Transverse colon (tissue), 4 donors: ENCODE results near the gene HNRNPD. TPM values are rescaled to one million over a fixed set of nuclear protein-coding genes. Genes with fewer than 3 reads are reported as not detected.
"Not testable (repeated sequence)": the region's sequence is repeated elsewhere in the genome, so short reads cannot be mapped to it uniquely, and the experiment has no call there.

Experiments used
- DNase-seq: peaks from one replicate; pipeline ENCODE4 v3.0.0-alpha.2; 2019
- H3K27ac ChIP-seq, 4 donors: fragments of 200-600 bp; sonication (generic); 2 replicates each; pipeline ENCODE4 v1.5.1; 2016 to 2018; ENCODE audit warnings: inconsistent platforms in 4 of 4
- H3K27me3 ChIP-seq: fragments of 200-600 bp; sonication (generic); 2 replicates; pipeline ENCODE4 v1.5.1; 2017; ENCODE audit warnings: inconsistent platforms
- H3K36me3 ChIP-seq, 4 donors: fragments of 200-600 bp; sonication (generic); 2 replicates each; pipeline ENCODE4 v1.5.1; 2017 to 2019; ENCODE audit warnings: inconsistent platforms in 4 of 4
- H3K4me1 ChIP-seq, 4 donors: fragments of 200-600 bp; sonication (generic); 2 replicates each; pipeline ENCODE4 v1.5.1; 2017 to 2020; ENCODE audit warnings: inconsistent platforms in 4 of 4
- H3K4me3 ChIP-seq, 4 donors: fragments of 200-600 bp; sonication (generic); 1 replicate in 1 of 4; 2 replicates in 3 of 4; pipeline versions ENCODE4 v1.5.1 to v1.6.1; 2017 to 2019; ENCODE audit warnings: inconsistent platforms in 4 of 4
- H3K9me3 ChIP-seq, 2 donors: fragments of 200-600 bp; sonication (generic); 2 replicates each; pipeline ENCODE4 v1.5.1; 2017 to 2019; ENCODE audit warnings: inconsistent platforms in 2 of 2
- CTCF ChIP-seq, 5 experiments: fragments of 200-600 bp in 3 of 5; fragments of 450-650 bp in 2 of 5; sonication (generic) in 3 of 5; IDR thresholded peaks; 1 replicate in 2 of 5; 2 replicates in 3 of 5; pipeline ENCODE4 v1.5.1; 2016 to 2017; ENCODE audit warnings: antibody characterized with exemption in 5 of 5, inconsistent platforms in 3 of 5, mild to moderate bottlenecking in 2 of 5, moderate library complexity in 1 of 5
- EP300 ChIP-seq: sonication (generic); formaldehyde crosslinking; IDR thresholded peaks from one replicate; pipeline ENCODE4 v1.6.1; 2017; ENCODE audit warnings: antibody characterized with exemption, low read depth
- POLR2A ChIP-seq: fragments of 450-650 bp; IDR thresholded peaks from one replicate; pipeline ENCODE4 v1.6.1; 2016; ENCODE audit warnings: antibody characterized with exemption, mild to moderate bottlenecking, moderate library complexity
- POLR2AphosphoS5 ChIP-seq, 3 donors: sonication (generic); formaldehyde crosslinking; IDR thresholded peaks; one replicate each; pipeline ENCODE4 v1.6.1; 2016; ENCODE audit warnings: antibody characterized with exemption in 3 of 3
- whole genome bisulfite sequencing, 2 donors: methylation state at CpG; one replicate each; pipeline ENCODE4 v1.1.5; 2018; ENCODE audit warnings: low coverage in 1 of 2; 5-methylcytosine and 5-hydroxymethylcytosine counted together
- in situ Hi-C, 4 donors: fragments of 200-750 bp; cut with MboI; loops; one replicate each; pipeline versions ENCODE4 v1.15.0 to v1.15.1; 2017; ENCODE audit warnings: low sequenced_read_pairs in 3 of 4, low pct_ligation_motif_present in 1 of 4, low pct_unique_long_range_greater_than_20kb in 1 of 4
- intact Hi-C: fragments of 100-400 bp; cut with DNase I; formaldehyde crosslinking; loops from one replicate; pipeline ENCODE4 v1.15.1; 2023; ENCODE audit warnings: low total_unique reads
- small RNA-seq, 4 donors: library from RNA; depleted of rRNA; stranded (forward); fragments of <200 nt; gene quantifications; one replicate each; pipeline ENCODE3, GENCODE V24; 2016
- total RNA-seq, 4 donors: library from RNA; depleted of rRNA; stranded (reverse); fragments of >200 nt; gene quantifications; one replicate each; pipeline ENCODE4 v1.1.0, GENCODE V29; 2016

The HNRNPD gene
- total RNA-seq, 4 donors from 2014 or later, result 61.4 to 213 (median 130) TPM

DNA sequence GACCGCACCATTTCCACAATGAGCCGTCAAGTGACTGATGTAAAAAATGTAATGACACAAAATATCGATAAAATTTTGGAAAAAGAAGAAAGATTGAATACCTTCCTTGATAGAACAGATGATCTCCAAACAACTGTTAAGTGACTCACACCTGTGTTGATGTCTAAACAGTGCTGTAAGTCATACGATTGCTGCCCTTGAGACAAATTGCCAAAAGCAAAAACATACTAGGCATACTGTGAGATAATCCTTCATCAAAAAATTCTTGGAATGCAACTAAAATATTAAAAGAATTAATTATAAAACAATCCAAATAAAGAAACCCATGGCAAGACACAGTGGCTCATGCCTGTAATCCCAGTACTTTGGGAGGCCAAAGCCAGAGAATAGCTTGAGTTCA lies 53.4 kb downstream of the HNRNPD start:
- in situ Hi-C loops (no loop called here), intact Hi-C loops (no loop called here)
- no peaks in the 10 kb centered on the region for H3K36me3 ChIP-seq

GRCh38 chr4:82303063-82303462 lies 70.7 kb downstream of the HNRNPD start:
- H3K4me3 ChIP-seq, in situ Hi-C loops, H3K27me3 ChIP-seq, H3K36me3 ChIP-seq, H3K27ac ChIP-seq, H3K4me1 ChIP-seq, DNase-seq, intact Hi-C loops, H3K9me3 ChIP-seq: not testable (repeated sequence)
- WGBS, 2 donors, result 79 to 100% methylated on average over 1 to 13 of the region's 13 CpGs

More for the DNA sequence above, 53.4 kb downstream of the HNRNPD start:
- 92 to 98% methylated on average over 4 of the region's 4 CpGs for WGBS, 2 donors
- no peak for DNase-seq
- Histone ChIP-seq H3K4me1 (no peaks in the 10 kb centered on the region), H3K9me3 (no peaks in the 10 kb centered on the region), H3K27me3 (no peaks in the 10 kb centered on the region), H3K4me3 (no peak overlapping the region), H3K27ac (no peak overlapping the region)
- TF ChIP-seq POLR2AphosphoS5 (IDR thresholded peaks at IDR 0.05), result no peak
- no peak for TF ChIP-seq CTCF (IDR thresholded peaks at IDR 0.05)
- TF ChIP-seq EP300, result no peak
- no peak for TF ChIP-seq POLR2A

Small RNA genes lying within 50 kb of the gene (small RNA-seq; reads per million reads assigned to genes)
- gene RF00150, result 0 to 0.18 (median 0.07) reads per million in 4 donors

Other genes with a start within 250 kb of the HNRNPD start
- gene HNRNPDL, start 56.5 kb upstream of the HNRNPD start, total RNA-seq, result 100 to 1,000 TPM in 2 of 4 donors, 10 to 100 TPM in 2; 78.4 to 131 (median 100) TPM
- gene ENOPH1, start 56.6 kb upstream of the HNRNPD start, total RNA-seq, result 10 to 100 TPM in 3 of 4 donors, under 1 TPM in 1; 0.75 to 21.5 (median 15.8) TPM
- gene TMEM150C, start 188.0 kb upstream of the HNRNPD start, total RNA-seq, result 1 to 10 TPM in 2 of 4 donors, under 1 TPM in 1, not detected in 1; 0.37 to 6.6 (median 5.9) TPM